GM23338 (cell line): ENCODE data around the gene MINDY4.

Experiments
- CREB1 ChIP-seq: fragments of 250-450 bp; sonication (Bioruptor Pico); IDR thresholded peaks from 2 replicates; pipeline ENCODE4 v1.5.0; 2020; ENCODE audit warnings: low read depth, mild to moderate bottlenecking, moderate library complexity
- CTCF ChIP-seq, 2 experiments: fragments of 200-600 bp in 1 of 2; sonication (generic) in 1 of 2; conservative IDR thresholded peaks; 2 replicates each; pipeline versions ENCODE4 v1.5.1 to v1.6.1; 2016 to 2017; ENCODE audit warnings: antibody characterized with exemption in 2 of 2, low read depth in 2 of 2, mild to moderate bottlenecking in 2 of 2, moderate library complexity in 1 of 2
- ETS1 ChIP-seq: IDR thresholded peaks from 2 replicates; pipeline ENCODE4 v1.6.1; 2016; ENCODE audit warnings: antibody characterized with exemption
- EZH2 ChIP-seq: fragments of 200-600 bp; sonication (generic); IDR thresholded peaks from one replicate; pipeline ENCODE4 v1.8.0; 2017; ENCODE audit warnings: antibody characterized with exemption, mild to moderate bottlenecking, low read depth; ENCODE audit not compliant: unreplicated experiment
- EZH2phosphoT487 ChIP-seq: fragments of 200-600 bp; sonication (generic); IDR thresholded peaks from one replicate; pipeline ENCODE4 v1.8.1; 2018; ENCODE audit warnings: antibody characterized with exemption; ENCODE audit not compliant: unreplicated experiment
- JUNB ChIP-seq: IDR thresholded peaks from one replicate; pipeline ENCODE4 v1.6.1; 2016; ENCODE audit warnings: antibody characterized with exemption; ENCODE audit not compliant: unreplicated experiment
- NANOG ChIP-seq: IDR thresholded peaks from 2 replicates; pipeline ENCODE4 v1.6.1; 2016; ENCODE audit warnings: antibody characterized with exemption, borderline replicate concordance
- POLR2AphosphoS5 ChIP-seq: IDR thresholded peaks from 2 replicates; pipeline ENCODE4 v1.6.1; 2016; ENCODE audit warnings: antibody characterized with exemption, low read depth
- REST ChIP-seq: IDR thresholded peaks from one replicate; pipeline ENCODE4 v1.6.1; 2018; ENCODE audit warnings: antibody characterized with exemption; ENCODE audit not compliant: unreplicated experiment
- STAT1 ChIP-seq: IDR thresholded peaks from one replicate; pipeline ENCODE4 v1.6.1; 2016; ENCODE audit warnings: antibody characterized with exemption; ENCODE audit not compliant: unreplicated experiment
- ZNF114 ChIP-seq: fragments of 250-450 bp; sonication (Bioruptor Pico); IDR thresholded peaks from 2 replicates; pipeline ENCODE4 v1.5.0; 2020; ENCODE audit warnings: mild to moderate bottlenecking, moderate library complexity
- ZNF331 ChIP-seq: fragments of 250-450 bp; sonication (Bioruptor Pico); IDR thresholded peaks from 2 replicates; pipeline ENCODE4 v1.5.0; 2020; ENCODE audit warnings: low read depth, mild to moderate bottlenecking, moderate library complexity
- ZNF462 ChIP-seq: fragments of 250-450 bp; sonication (Bioruptor Pico); IDR thresholded peaks from 2 replicates; pipeline ENCODE4 v1.5.0; 2020; ENCODE audit warnings: mild to moderate bottlenecking, moderate library complexity

- TF ChIP-seq ZNF114 (CRISPR knock-in tag) (no peak), STAT1 (no peak), CTCF (conservative IDR thresholded peaks at IDR 0.05; ENCODE audit: low read depth in 2 of 2) (no peak), POLR2AphosphoS5 (no peak), CREB1 (CRISPR knock-in tag) (no peak), EZH2phosphoT487 (no peak), REST (no peak), EZH2 (no peak), NANOG (no peak), ETS1 (no peak), JUNB (no peak), ZNF331 (CRISPR knock-in tag) (no peak), ZNF462 (CRISPR knock-in tag) (no peak)
Measured at GRCh38 chr7:30835396-30835915, 64.2 kb downstream of the MINDY4 start.
